ENCODE data around the gene ALG12. TPM values are rescaled to one million over a fixed set of nuclear protein-coding genes. Genes with fewer than 3 reads are reported as not detected.

Gene ALG12
- total and polyA plus RNA-seq, 2 of the 4 experiments (the other 2 are of a cell fraction) = 7.2 to 10.9 TPM

DNA sequence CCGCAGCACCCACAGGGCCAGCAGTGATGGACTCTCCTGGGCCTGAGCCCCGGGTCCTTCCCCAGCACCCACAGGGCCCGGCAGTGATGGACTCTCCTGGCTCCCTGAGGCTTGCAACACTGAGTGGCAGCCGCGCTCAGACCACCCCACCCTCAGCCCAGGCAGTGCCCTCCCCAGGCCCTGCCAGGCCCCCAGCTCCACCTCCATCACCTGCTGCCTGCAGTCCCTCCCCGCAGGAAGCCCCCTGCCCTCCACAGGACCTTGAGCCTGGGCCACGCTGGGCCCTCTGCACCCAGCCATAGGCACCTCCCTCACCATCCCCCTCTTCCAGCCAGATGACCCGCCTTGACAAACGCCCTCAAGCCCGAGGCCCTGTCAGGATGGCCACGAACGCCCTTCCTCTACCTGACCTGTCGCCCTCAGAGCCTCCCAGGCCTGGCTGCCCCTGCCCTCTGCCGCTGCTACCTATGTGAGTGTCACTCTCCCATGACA, 11.4 kb downstream of the ALG12 start:
- Histone ChIP-seq H4K91ac (ENCODE audit: insufficient read depth, low read depth, low read length) (no peak overlapping the region), H3K14ac (replicated peaks; ENCODE audit: low read depth, low read length) (no peak overlapping the region), H3K79me1 (ENCODE audit: low read depth in 1 of 2, low read length in 2 of 2) (peaks cover 0 to 10% of the 10 kb centered on the region in 2 experiments; a peak in 1 of 4 replicates), H3K4me3 (ENCODE audit: insufficient read depth, low read depth, low read length) (no peak overlapping the region), H2AK5ac (ENCODE audit: low read depth, low read length) (no peak overlapping the region), H3K4me2 (ENCODE audit: low read depth, low read length) (no peak overlapping the region), H3K23ac (ENCODE audit: low read depth, low read length) (no peak overlapping the region), H3K4me1 (ENCODE audit: control insufficient read depth, insufficient read depth, low read length) (no peaks in the 10 kb centered on the region), H3K27ac (ENCODE audit: insufficient read depth, low read length) (no peak overlapping the region), H3K36me3 (ENCODE audit: control insufficient read depth, insufficient read depth, low read length) (peaks cover 36% of the 10 kb centered on the region), H2BK5ac (ENCODE audit: low read depth, low read length, poor library complexity, severe bottlenecking) (no peak overlapping the region), H2BK20ac (ENCODE audit: low read depth, low read length) (no peak overlapping the region), H2AK9ac (replicated peaks; ENCODE audit: low read depth, low read length, poor library complexity) (peak overlapping the region; percentile 8), H2BK120ac (ENCODE audit: low read depth, low read length) (no peak overlapping the region), H3K18ac (ENCODE audit: low read depth, low read length) (no peak overlapping the region), H4K5ac (ENCODE audit: low read depth, low read length) (no peak overlapping the region), H2BK15ac (ENCODE audit: low read depth, low read length) (no peak overlapping the region), H3K9ac (ENCODE audit: low read depth, low read length) (no peak overlapping the region), H3K9me3 (ENCODE audit: control insufficient read depth, insufficient read depth, low read length) (no peaks in the 10 kb centered on the region), H3K9me1 (ENCODE audit: insufficient read depth, low read length) (peaks cover under 1% of the 10 kb centered on the region; the same call in 1 of the 2 replicates), H3K56ac (ENCODE audit: extremely low read depth, insufficient read depth, low read length) (no peak overlapping the region), H4K8ac (ENCODE audit: low read depth in 2 of 2, low read length in 2 of 2) (no peak overlapping the region), H3K27me3 (ENCODE audit: control insufficient read depth, insufficient read depth, low read length) (no peaks in the 10 kb centered on the region), H2AFZ (replicated peaks; ENCODE audit: low read length, poor library complexity) (no peak overlapping the region), H3K4ac (ENCODE audit: low read depth, low read length) (no peak overlapping the region), H4K20me1 (ENCODE audit: insufficient read depth, low read length) (peaks cover 4% of the 10 kb centered on the region)
- WGBS, 2 experiments (ENCODE audit: extremely low coverage in 2 of 2, insufficient read length in 1 of 2) = 100% methylated on average over 4 of the region's 14 CpGs; no CpG with 5 or more reads in 1 of the 2 experiments
- ChIA-PET POLR2A (ENCODE audit: unreplicated experiment) (no interaction called here), CTCF (no interaction called here)
- TF ChIP-seq NFE2L2 (IDR thresholded peaks at IDR 0.05; ENCODE audit: low read depth, low read length) (no peak), POLR2A (IDR thresholded peaks at IDR 0.05; ENCODE audit: low read depth, low read length) (no peak), FOS (IDR thresholded peaks at IDR 0.05; ENCODE audit: low read depth, low read length) (no peak), MAZ (IDR thresholded peaks at IDR 0.05; ENCODE audit: borderline replicate concordance, low read depth, low read length) (no peak), RAD21 (IDR thresholded peaks at IDR 0.05; ENCODE audit: low read length) (no peak), MXI1 (IDR thresholded peaks at IDR 0.05; ENCODE audit: borderline replicate concordance, low read depth, low read length) (no peak), RCOR1 (IDR thresholded peaks at IDR 0.05; ENCODE audit: insufficient replicate concordance, low read length) (no peak), SMC3 (IDR thresholded peaks at IDR 0.05; ENCODE audit: low read depth, low read length) (no peak), CHD1 (IDR thresholded peaks at IDR 0.05; ENCODE audit: low read depth, low read length) (no peak)
- TF ChIP-seq, protein P1, sequence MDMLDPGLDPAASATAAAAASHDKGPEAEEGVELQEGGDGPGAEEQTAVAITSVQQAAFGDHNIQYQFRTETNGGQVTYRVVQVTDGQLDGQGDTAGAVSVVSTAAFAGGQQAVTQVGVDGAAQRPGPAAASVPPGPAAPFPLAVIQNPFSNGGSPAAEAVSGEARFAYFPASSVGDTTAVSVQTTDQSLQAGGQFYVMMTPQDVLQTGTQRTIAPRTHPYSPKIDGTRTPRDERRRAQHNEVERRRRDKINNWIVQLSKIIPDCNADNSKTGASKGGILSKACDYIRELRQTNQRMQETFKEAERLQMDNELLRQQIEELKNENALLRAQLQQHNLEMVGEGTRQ (IDR thresholded peaks at IDR 0.05; ENCODE audit: low read depth, low read length) = no peak
- TF ChIP-seq, protein P2, sequence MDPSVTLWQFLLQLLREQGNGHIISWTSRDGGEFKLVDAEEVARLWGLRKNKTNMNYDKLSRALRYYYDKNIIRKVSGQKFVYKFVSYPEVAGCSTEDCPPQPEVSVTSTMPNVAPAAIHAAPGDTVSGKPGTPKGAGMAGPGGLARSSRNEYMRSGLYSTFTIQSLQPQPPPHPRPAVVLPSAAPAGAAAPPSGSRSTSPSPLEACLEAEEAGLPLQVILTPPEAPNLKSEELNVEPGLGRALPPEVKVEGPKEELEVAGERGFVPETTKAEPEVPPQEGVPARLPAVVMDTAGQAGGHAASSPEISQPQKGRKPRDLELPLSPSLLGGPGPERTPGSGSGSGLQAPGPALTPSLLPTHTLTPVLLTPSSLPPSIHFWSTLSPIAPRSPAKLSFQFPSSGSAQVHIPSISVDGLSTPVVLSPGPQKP (IDR thresholded peaks at IDR 0.05; ENCODE audit: borderline replicate concordance, low read depth, low read length) = no peak
- TF ChIP-seq, protein P3, sequence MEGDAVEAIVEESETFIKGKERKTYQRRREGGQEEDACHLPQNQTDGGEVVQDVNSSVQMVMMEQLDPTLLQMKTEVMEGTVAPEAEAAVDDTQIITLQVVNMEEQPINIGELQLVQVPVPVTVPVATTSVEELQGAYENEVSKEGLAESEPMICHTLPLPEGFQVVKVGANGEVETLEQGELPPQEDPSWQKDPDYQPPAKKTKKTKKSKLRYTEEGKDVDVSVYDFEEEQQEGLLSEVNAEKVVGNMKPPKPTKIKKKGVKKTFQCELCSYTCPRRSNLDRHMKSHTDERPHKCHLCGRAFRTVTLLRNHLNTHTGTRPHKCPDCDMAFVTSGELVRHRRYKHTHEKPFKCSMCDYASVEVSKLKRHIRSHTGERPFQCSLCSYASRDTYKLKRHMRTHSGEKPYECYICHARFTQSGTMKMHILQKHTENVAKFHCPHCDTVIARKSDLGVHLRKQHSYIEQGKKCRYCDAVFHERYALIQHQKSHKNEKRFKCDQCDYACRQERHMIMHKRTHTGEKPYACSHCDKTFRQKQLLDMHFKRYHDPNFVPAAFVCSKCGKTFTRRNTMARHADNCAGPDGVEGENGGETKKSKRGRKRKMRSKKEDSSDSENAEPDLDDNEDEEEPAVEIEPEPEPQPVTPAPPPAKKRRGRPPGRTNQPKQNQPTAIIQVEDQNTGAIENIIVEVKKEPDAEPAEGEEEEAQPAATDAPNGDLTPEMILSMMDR (conservative IDR thresholded peaks at IDR 0.05; ENCODE audit: low read depth, low read length) = no peak
- ATAC-seq (ENCODE audit: low read depth) = no peak
- dilution Hi-C loops (cut with HindIII; ENCODE audit: low sequenced_read_pairs, unreplicated experiment) = no loop called here
- in situ Hi-C loops (cut with MboI; ENCODE audit: low sequenced_read_pairs) = loop anchor here (25.0 kb wide), 1 partner anchor 95 kb away; no protein-coding TSS in a partner anchor
- intact Hi-C loops (cut with micrococcal nuclease) = no loop called here
- DNase-seq = no peak
- BruUV-seq (replicated peaks) = no TSS peak

Data from IMR-90 (cell line).